Activated naive CD8-positive, alpha-beta T cell treated with anti-CD3 and anti-CD28 coated beads, Interleukin-2, amount 10 ng/mL, durations not matched to agents 7 days and 5 days (primary cell): Measurements from ENCODE around the gene PLEKHN1. TPM values are rescaled to one million over a fixed set of nuclear protein-coding genes. Genes with fewer than 3 reads are reported as not detected.
"Not testable (repeated sequence)": the region's sequence is repeated elsewhere in the genome, so short reads cannot be mapped to it uniquely, and the experiment has no call there.

Experiments
- ATAC-seq: fragments of 150-1000 bp; cut with Tn5 transposase; one replicate; pipeline ENCODE4 v1.10.0; 2021; ENCODE audit warnings: low read depth, moderate library complexity
- POLR2A ChIA-PET: fragments of 350-600 bp; sonication (Branson Sonifier 250); formaldehyde crosslinking; loops from one replicate; lab custom pipeline; 2021; ENCODE audit warnings: antibody characterized with exemption; lab: Charles Lee
- DNase-seq: peaks from one replicate; pipeline ENCODE4 v3.0.0; 2021
- H3K27ac Mint-ChIP-seq: one replicate; pipeline ENCODE4 v1.8.0; 2022; ENCODE audit warnings: mild to moderate bottlenecking, mixed read lengths
- H3K27me3 Mint-ChIP-seq: one replicate; pipeline ENCODE4 v1.8.0; 2022; ENCODE audit warnings: mild to moderate bottlenecking, moderate library complexity, mixed read lengths
- H3K36me3 Mint-ChIP-seq: one replicate; pipeline ENCODE4 v1.8.0; 2021; ENCODE audit warnings: mild to moderate bottlenecking, mixed read lengths
- H3K4me1 Mint-ChIP-seq: one replicate; pipeline ENCODE4 v1.8.0; 2021; ENCODE audit warnings: mixed read lengths
- H3K4me3 Mint-ChIP-seq: one replicate; pipeline ENCODE4 v1.8.0; 2022; ENCODE audit warnings: mild to moderate bottlenecking, moderate library complexity, mixed read lengths
- H3K9me3 Mint-ChIP-seq: one replicate; pipeline ENCODE4 v1.8.0; 2021; ENCODE audit warnings: mixed read lengths
- total RNA-seq, 2 experiments: library from RNA; stranded (reverse); gene quantifications; one replicate each; pipeline ENCODE4 v1.2.3, GENCODE V29; 2021

PLEKHN1 gene
- total RNA-seq, 2 experiments from 2014 or later = 3.0 to 4.8 TPM

GRCh38 chr1:982765-983436 lies 16.6 kb downstream of the PLEKHN1 start:
- Mint-ChIP-seq H3K4me3 (no peak overlapping the region), H3K9me3 (no peaks in the 10 kb centered on the region), H3K27ac (no peak overlapping the region), H3K27me3 (peaks cover 19% of the 10 kb centered on the region), H3K36me3 (peaks cover 1% of the 10 kb centered on the region), H3K4me1 (no peaks in the 10 kb centered on the region)
- POLR2A ChIA-PET = interaction anchor here (0.6 to 0.8 kb wide), 2 partner anchors 19 to 31 kb away, joined by 3 read pairs; partner anchors contain the start of gene ISG15
- ATAC-seq (no peak), DNase-seq (no peak)

- POLR2A ChIA-PET = interaction anchor here (0.8 kb wide), 1 partner anchor 35 kb away, joined by 3 read pairs; no protein-coding TSS in a partner anchor
- peak; percentile 73 for DNase-seq
- Mint-ChIP-seq H3K27ac (no peak overlapping the region), H3K4me3 (no peak overlapping the region), H3K9me3 (no peaks in the 10 kb centered on the region), H3K4me1 (no peaks in the 10 kb centered on the region), H3K27me3 (peaks cover 29% of the 10 kb centered on the region), H3K36me3 (peaks cover 2% of the 10 kb centered on the region)
- ATAC-seq = peak; percentile 51
Measured at GRCh38 chr1:983798-984475, 17.7 kb downstream of the PLEKHN1 start.

GRCh38 chr1:984476-984814 lies 18.2 kb downstream of the PLEKHN1 start:
- no peak overlapping the region for H3K27ac Mint-ChIP-seq
- DNase-seq = no peak

GRCh38 chr1:985126-985525 lies 18.8 kb downstream of the PLEKHN1 start:
- H3K27me3 Mint-ChIP-seq = peaks cover 39% of the 10 kb centered on the region
- peaks cover 2% of the 10 kb centered on the region for H3K36me3 Mint-ChIP-seq
- POLR2A ChIA-PET = no interaction called here
- H3K4me3 Mint-ChIP-seq = no peak overlapping the region
- DNase-seq (no peak), ATAC-seq (no peak)
- no peak overlapping the region for H3K27ac Mint-ChIP-seq
- no peaks in the 10 kb centered on the region for H3K4me1 Mint-ChIP-seq
- no peaks in the 10 kb centered on the region for H3K9me3 Mint-ChIP-seq

More at GRCh38 chr1:984476-984814, 18.2 kb downstream of the PLEKHN1 start:
- Mint-ChIP-seq H3K27me3 (peaks cover 34% of the 10 kb centered on the region), H3K36me3 (peaks cover 2% of the 10 kb centered on the region), H3K9me3 (no peaks in the 10 kb centered on the region), H3K4me1 (no peaks in the 10 kb centered on the region), H3K4me3 (no peak overlapping the region)
- POLR2A ChIA-PET = interaction anchor here (0.8 kb wide), 1 partner anchor 35 kb away, joined by 3 read pairs; no protein-coding TSS in a partner anchor
- ATAC-seq = no peak

- POLR2A ChIA-PET, H3K4me3 Mint-ChIP-seq, DNase-seq, H3K9me3 Mint-ChIP-seq, H3K36me3 Mint-ChIP-seq, H3K4me1 Mint-ChIP-seq, ATAC-seq, H3K27ac Mint-ChIP-seq: not testable (repeated sequence)
- peaks cover 46% of the 10 kb centered on the region for H3K27me3 Mint-ChIP-seq
Measured at GRCh38 chr1:988061-988460, 21.8 kb downstream of the PLEKHN1 start.

GRCh38 chr1:991275-991674 lies 25.0 kb downstream of the PLEKHN1 start:
- POLR2A ChIA-PET, H3K4me1 Mint-ChIP-seq, ATAC-seq, DNase-seq, H3K9me3 Mint-ChIP-seq, H3K27ac Mint-ChIP-seq, H3K4me3 Mint-ChIP-seq, H3K36me3 Mint-ChIP-seq: not testable (repeated sequence)
- H3K27me3 Mint-ChIP-seq = peaks cover 49% of the 10 kb centered on the region

GRCh38 chr1:991895-992294 lies 25.6 kb downstream of the PLEKHN1 start:
- no peak overlapping the region for H3K4me3 Mint-ChIP-seq
- peaks cover 4% of the 10 kb centered on the region for H3K36me3 Mint-ChIP-seq
- no peak overlapping the region for H3K27ac Mint-ChIP-seq
- POLR2A ChIA-PET = no interaction called here
- ATAC-seq (no peak), DNase-seq (no peak)
- peaks cover 6% of the 10 kb centered on the region for H3K9me3 Mint-ChIP-seq
- H3K27me3 Mint-ChIP-seq = peaks cover 49% of the 10 kb centered on the region
- peaks cover 7% of the 10 kb centered on the region for H3K4me1 Mint-ChIP-seq

- POLR2A ChIA-PET = no interaction called here
- Mint-ChIP-seq H3K27ac (no peak overlapping the region), H3K9me3 (peaks cover 6% of the 10 kb centered on the region), H3K4me3 (no peak overlapping the region), H3K27me3 (peaks cover 54% of the 10 kb centered on the region), H3K36me3 (peaks cover 4% of the 10 kb centered on the region), H3K4me1 (peaks cover 7% of the 10 kb centered on the region)
- ATAC-seq (no peak), DNase-seq (no peak)
Measured at GRCh38 chr1:992362-992761, 26.1 kb downstream of the PLEKHN1 start.

- H3K27ac Mint-ChIP-seq = no peak overlapping the region
- POLR2A ChIA-PET = no interaction called here
- no peak for ATAC-seq
- peaks cover 4% of the 10 kb centered on the region for H3K36me3 Mint-ChIP-seq
- H3K4me3 Mint-ChIP-seq = no peak overlapping the region
- DNase-seq = no peak
- peaks cover 7% of the 10 kb centered on the region for H3K4me1 Mint-ChIP-seq
- H3K27me3 Mint-ChIP-seq = peaks cover 50% of the 10 kb centered on the region
- H3K9me3 Mint-ChIP-seq = peaks cover 6% of the 10 kb centered on the region
Measured at GRCh38 chr1:993379-993995, 27.2 kb downstream of the PLEKHN1 start.

- H3K4me3 Mint-ChIP-seq, H3K4me1 Mint-ChIP-seq, H3K27ac Mint-ChIP-seq, ATAC-seq, DNase-seq, H3K9me3 Mint-ChIP-seq, H3K36me3 Mint-ChIP-seq, POLR2A ChIA-PET: not testable (repeated sequence)
- H3K27me3 Mint-ChIP-seq = peaks cover 41% of the 10 kb centered on the region
Measured at GRCh38 chr1:994546-994945, 28.3 kb downstream of the PLEKHN1 start.

GRCh38 chr1:995665-996633 lies 29.7 kb downstream of the PLEKHN1 start:
- H3K27ac Mint-ChIP-seq = peak overlapping the region; percentile 15
- H3K9me3 Mint-ChIP-seq = peaks cover 6% of the 10 kb centered on the region
- peaks cover 9% of the 10 kb centered on the region for H3K4me1 Mint-ChIP-seq
- POLR2A ChIA-PET = no interaction called here
- peaks cover 39% of the 10 kb centered on the region for H3K27me3 Mint-ChIP-seq
- ATAC-seq = no peak
- peaks cover 2% of the 10 kb centered on the region for H3K36me3 Mint-ChIP-seq
- no peak overlapping the region for H3K4me3 Mint-ChIP-seq
- DNase-seq = no peak

- ATAC-seq (no peak), DNase-seq (no peak)
- Mint-ChIP-seq H3K9me3 (peaks cover 4% of the 10 kb centered on the region), H3K36me3 (peaks cover 2% of the 10 kb centered on the region), H3K27me3 (peaks cover 37% of the 10 kb centered on the region), H3K4me3 (no peak overlapping the region), H3K27ac (no peak overlapping the region), H3K4me1 (peaks cover 4% of the 10 kb centered on the region)
- POLR2A ChIA-PET = interaction anchor here (1.3 kb wide), 1 partner anchor 17 kb away, joined by 5 read pairs; the partner anchor contains the start of gene ISG15
Measured at GRCh38 chr1:996851-997712, 30.8 kb downstream of the PLEKHN1 start.
